Effector memory CD8-positive, alpha-beta T cell (primary cell): Measurements from ENCODE around the gene RPRD2.
A peak's percentile ranks its signal among the peaks of the same experiment; 100 is the strongest.
"Not testable (repeated sequence)": the region's sequence is repeated elsewhere in the genome, so short reads cannot be mapped to it uniquely, and the experiment has no call there.

Experiments
- ATAC-seq: fragments of 150-1000 bp; cut with Tn5 transposase; replicated peaks from 2 replicates; pipeline ENCODE4 v1.10.0; 2021; ENCODE audit warnings: mild to moderate bottlenecking, moderate library complexity
- DNase-seq, 3 experiments: peaks; one replicate each; pipeline ENCODE4 v3.0.0; 2021
- H3K27ac Mint-ChIP-seq, 2 donors: one replicate each; pipeline ENCODE4 v1.8.0; 2022; ENCODE audit warnings: mild to moderate bottlenecking in 2 of 2, mixed read lengths in 2 of 2, moderate library complexity in 2 of 2
- H3K27me3 Mint-ChIP-seq, 2 donors: one replicate each; pipeline ENCODE4 v1.8.0; 2022; ENCODE audit warnings: mixed read lengths in 2 of 2
- H3K36me3 Mint-ChIP-seq: one replicate; pipeline ENCODE4 v1.8.0; 2022; ENCODE audit warnings: mild to moderate bottlenecking, moderate library complexity, mixed read lengths; ENCODE audit not compliant: insufficient read depth
- H3K4me1 Mint-ChIP-seq, 2 donors: one replicate each; pipeline ENCODE4 v1.8.0; 2022; ENCODE audit warnings: low read depth in 2 of 2, mixed read lengths in 2 of 2
- H3K4me3 Mint-ChIP-seq, 2 donors: one replicate each; pipeline ENCODE4 v1.8.0; 2022; ENCODE audit warnings: mild to moderate bottlenecking in 2 of 2, mixed read lengths in 2 of 2, moderate library complexity in 2 of 2
- H3K9me3 Mint-ChIP-seq, 2 donors: one replicate each; pipeline ENCODE4 v1.8.0; 2022; ENCODE audit warnings: mixed read lengths in 2 of 2

The RPRD2 gene

DNA sequence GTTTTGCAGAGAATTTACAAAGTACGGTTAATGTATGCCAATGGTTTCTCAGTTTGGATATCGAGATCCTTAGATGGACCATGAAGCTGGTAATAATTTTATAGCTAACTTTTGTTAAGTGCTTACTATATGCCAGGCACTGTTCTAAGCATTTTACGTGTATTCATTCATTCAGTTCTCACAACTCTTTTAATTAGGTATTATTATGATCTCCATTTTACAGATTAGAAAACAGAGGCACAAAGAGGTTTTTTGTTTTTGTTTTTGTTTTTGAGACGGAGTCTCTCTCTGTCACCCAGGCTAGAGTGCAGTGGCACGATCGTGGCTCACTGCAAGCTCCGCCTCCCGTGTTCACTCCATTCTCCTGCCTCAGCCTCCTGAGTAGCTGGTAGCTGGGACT, 7.2 kb downstream of the RPRD2 start:
- Mint-ChIP-seq H3K27ac (peak overlapping the region in 1 of 2 donors; percentile 47), H3K4me3 (peak overlapping the region in 1 of 2 donors; percentile 37)

DNA sequence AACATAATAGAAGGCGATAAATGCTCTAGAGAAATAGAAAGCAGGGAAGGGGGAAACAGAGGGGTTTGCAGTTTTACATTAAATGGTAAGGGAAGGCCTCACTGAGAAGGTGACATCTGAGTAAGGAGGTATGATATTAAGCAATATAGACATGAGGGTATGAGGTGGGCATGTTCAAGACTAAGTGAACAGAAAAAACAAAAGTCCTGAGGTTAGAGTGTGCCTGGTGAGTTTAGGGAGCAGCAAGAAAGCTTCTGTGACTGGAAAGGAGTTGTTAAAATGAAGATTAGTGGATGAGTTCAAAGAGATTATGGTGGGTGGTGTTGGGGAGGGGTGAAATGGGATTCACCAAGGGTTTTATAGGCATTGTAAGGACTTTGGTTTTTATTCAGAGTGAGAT, 8.6 kb downstream of the RPRD2 start:
- ATAC-seq (no peak), DNase-seq (no peak)
- H3K4me3 Mint-ChIP-seq = peak overlapping the region in 1 of 2 donors; percentile 35
- H3K27me3 Mint-ChIP-seq = no peaks in the 10 kb centered on the region
- H3K36me3 Mint-ChIP-seq = peaks cover 22% of the 10 kb centered on the region
- peaks cover 43 to 74% of the 10 kb centered on the region in 2 donors for H3K4me1 Mint-ChIP-seq
- peak overlapping the region in 1 of 2 donors; percentile 47 for H3K27ac Mint-ChIP-seq
- no peaks in the 10 kb centered on the region for H3K9me3 Mint-ChIP-seq

More for the DNA sequence above, 7.2 kb downstream of the RPRD2 start:
- peaks cover 44 to 74% of the 10 kb centered on the region in 2 donors for H3K4me1 Mint-ChIP-seq
- H3K36me3 Mint-ChIP-seq = peaks cover 24% of the 10 kb centered on the region
- DNase-seq (no peak), ATAC-seq (no peak)
- H3K27me3 Mint-ChIP-seq = no peaks in the 10 kb centered on the region
- no peaks in the 10 kb centered on the region for H3K9me3 Mint-ChIP-seq

DNA sequence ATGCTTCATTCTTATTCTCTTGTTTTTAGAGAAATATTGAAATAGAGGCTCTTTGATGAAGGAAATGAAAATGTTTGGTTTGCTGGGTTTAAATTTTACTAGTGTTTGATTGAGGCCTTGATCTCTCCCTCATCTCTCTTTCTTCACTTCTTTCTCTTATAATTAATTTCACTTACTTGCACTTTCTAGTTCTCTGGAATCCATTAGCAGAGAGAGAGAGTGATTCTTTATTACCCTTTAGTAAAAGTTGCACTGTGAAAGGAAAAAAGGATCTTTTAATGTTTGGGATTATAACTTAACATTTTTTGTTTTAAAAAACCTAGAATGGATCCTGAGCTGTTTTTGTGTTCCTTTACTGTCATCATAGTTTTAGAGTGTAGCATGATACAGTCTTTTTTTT, 12.2 kb downstream of the RPRD2 start:
- Mint-ChIP-seq H3K4me1 (peaks cover 39 to 66% of the 10 kb centered on the region in 2 donors), H3K9me3 (no peaks in the 10 kb centered on the region), H3K27ac (peak overlapping the region; percentile 42 to 83), H3K4me3 (no peak overlapping the region), H3K36me3 (peaks cover 16% of the 10 kb centered on the region), H3K27me3 (no peaks in the 10 kb centered on the region)
- DNase-seq = no peak
- no peak for ATAC-seq

DNA sequence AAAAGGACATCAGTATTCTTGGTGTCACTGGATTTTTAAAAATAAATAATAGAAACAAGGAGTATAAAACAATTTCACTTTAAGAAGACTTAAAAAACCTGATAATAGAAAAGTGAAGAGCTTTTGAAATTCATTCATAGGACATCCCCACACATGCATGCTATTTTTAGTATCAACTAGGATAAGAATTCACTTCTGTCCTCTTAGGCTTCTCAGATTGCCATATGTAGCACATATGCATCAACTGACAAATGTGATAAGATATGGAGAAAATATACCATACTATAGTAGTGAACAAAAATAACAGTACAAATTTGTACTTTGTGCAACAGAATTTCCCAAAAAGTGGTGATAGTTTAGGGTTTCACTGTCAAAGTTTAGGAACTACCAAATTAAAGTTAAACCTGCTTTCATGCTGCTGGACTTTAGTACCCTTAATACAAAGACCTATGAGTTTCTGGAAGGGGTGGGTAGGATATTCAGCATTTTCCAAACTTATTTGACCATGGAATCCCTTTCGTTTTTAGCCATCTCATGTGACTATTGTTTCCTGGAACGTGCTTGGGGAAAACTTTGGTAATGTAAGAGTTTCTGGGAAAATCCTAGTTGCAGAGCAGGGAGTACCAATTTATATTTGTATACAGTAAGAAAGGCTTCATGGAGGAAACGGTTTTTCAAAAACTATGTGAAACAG, 19.8 kb downstream of the RPRD2 start:
- Mint-ChIP-seq H3K27ac (peak overlapping the region in 1 of 2 donors; percentile 3), H3K4me1 (peaks cover 26 to 47% of the 10 kb centered on the region in 2 donors), H3K36me3 (peaks cover 11% of the 10 kb centered on the region), H3K9me3 (no peaks in the 10 kb centered on the region), H3K4me3 (no peak overlapping the region), H3K27me3 (no peaks in the 10 kb centered on the region)
- no peak for ATAC-seq
- DNase-seq = no peak

DNA sequence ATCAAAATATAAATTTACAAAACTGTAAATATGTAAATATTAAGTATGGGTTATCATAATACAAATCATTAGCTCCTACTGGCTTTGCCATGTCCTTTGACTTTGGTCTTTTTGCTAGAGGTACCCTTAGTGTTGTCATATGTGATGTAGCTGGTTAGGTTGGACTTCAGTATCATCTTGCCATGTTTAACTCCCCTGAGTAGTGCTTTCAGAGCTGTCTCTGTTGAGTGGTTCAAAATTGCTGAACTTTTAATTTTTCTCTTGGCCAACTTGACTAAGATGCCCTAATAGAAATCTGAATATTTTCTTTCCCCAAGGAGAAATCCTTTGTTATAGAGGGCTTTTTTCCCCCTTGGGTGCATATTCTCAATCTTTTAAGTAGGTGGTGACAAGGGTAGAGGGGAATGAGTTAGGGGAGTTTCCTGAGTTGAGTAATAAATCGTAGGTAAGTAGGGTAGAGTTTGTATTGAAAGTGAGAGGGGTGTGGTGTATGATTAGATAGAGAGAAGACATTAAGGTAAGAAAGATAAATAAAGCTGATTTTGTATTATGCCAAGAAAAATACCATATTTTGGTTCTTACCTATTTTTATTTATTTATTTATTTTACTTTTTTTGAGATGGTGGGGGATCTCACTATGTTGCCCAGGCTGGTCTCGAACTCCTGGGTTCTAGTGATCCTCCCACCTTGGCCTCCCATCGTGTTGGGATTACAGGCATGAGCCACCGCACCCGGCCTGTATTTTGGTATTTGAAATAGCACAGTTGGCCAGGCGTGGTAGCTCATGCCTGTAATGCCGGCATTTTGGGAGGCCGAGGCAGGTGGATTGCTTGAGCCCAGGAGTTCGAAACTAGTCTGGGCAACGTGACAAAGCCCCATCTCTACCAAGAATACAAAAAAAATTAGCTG, 21.8 kb downstream of the RPRD2 start:
- Mint-ChIP-seq H3K4me3 (peak overlapping the region in 1 of 2 donors; percentile 2), H3K4me1 (peaks cover 36 to 55% of the 10 kb centered on the region in 2 donors), H3K9me3 (no peaks in the 10 kb centered on the region), H3K27ac (no peak overlapping the region), H3K36me3 (peaks cover 11% of the 10 kb centered on the region), H3K27me3 (no peaks in the 10 kb centered on the region)
- ATAC-seq (no peak), DNase-seq (no peak)

DNA sequence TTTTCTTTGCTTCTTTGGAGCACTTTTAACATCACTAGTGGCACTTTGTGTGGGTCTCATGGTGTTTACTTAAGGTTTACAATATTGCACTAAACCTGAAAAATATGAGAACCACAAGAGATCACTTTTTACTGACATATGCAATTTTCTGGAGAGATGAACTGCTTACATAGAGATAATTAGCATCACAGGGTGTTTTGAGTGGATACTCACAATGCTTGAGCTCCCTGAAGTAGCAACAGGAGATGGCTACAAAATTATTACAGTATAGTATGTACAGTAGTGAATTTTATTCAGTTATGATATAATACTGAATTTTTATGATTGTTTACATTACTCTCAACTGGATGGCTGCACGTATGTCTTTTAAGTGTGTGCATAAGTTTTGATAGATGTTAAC, 22.6 kb downstream of the RPRD2 start:
- Mint-ChIP-seq H3K36me3 (peaks cover 9% of the 10 kb centered on the region), H3K27me3 (no peaks in the 10 kb centered on the region), H3K27ac (no peak overlapping the region), H3K4me1 (peaks cover 33 to 51% of the 10 kb centered on the region in 2 donors), H3K9me3 (no peaks in the 10 kb centered on the region), H3K4me3 (no peak overlapping the region)
- no peak for DNase-seq
- no peak for ATAC-seq

DNA sequence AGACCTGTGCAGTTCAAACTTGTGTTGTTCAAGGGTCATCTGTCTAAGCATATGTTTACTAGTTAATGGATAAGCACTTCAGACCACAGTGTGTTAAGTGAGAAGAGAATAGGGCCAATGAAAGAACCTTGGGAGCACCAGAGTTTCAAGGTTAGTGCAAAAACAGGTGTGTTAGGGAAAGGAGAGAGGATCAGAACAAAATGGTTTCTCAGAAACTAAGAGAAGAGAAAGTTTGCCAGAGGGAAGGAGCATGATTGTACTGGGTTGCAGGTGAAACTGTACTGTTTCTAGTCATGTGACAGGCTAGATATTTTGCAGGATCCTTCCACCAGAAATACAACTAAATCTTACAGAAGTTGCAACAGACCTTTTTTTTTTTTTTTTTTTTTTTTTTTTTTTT, 23.3 kb downstream of the RPRD2 start:
- Mint-ChIP-seq H3K4me3 (no peak overlapping the region), H3K27ac (peak overlapping the region; percentile 4 to 26), H3K27me3 (no peaks in the 10 kb centered on the region), H3K36me3 (peaks cover 9% of the 10 kb centered on the region), H3K4me1 (peaks cover 33 to 49% of the 10 kb centered on the region in 2 donors), H3K9me3 (no peaks in the 10 kb centered on the region)
- DNase-seq (no peak), ATAC-seq (no peak)

DNA sequence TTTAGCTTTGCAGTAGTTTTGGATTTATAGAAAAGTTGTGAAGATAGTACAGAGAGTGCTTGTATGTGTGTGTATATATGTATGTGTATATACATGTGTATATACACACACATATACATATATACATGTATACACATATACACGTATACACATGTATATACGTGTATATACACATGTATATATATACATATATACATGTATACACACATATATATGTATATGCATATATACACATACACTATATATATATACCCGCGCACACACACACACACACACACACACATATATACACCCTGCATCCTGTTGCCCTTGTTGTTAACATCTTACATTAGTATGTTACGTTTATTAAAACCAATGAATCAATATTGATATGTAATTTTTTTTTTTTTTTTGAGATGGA, 24.3 kb downstream of the RPRD2 start:
- peak overlapping the region in 1 of 2 donors; percentile 77 for H3K27ac Mint-ChIP-seq
- no peaks in the 10 kb centered on the region for H3K27me3 Mint-ChIP-seq
- H3K36me3 Mint-ChIP-seq = peaks cover 11% of the 10 kb centered on the region
- ATAC-seq (no peak), DNase-seq (no peak)
- H3K4me1 Mint-ChIP-seq = peaks cover 40 to 59% of the 10 kb centered on the region in 2 donors
- no peaks in the 10 kb centered on the region for H3K9me3 Mint-ChIP-seq
- no peak overlapping the region for H3K4me3 Mint-ChIP-seq

DNA sequence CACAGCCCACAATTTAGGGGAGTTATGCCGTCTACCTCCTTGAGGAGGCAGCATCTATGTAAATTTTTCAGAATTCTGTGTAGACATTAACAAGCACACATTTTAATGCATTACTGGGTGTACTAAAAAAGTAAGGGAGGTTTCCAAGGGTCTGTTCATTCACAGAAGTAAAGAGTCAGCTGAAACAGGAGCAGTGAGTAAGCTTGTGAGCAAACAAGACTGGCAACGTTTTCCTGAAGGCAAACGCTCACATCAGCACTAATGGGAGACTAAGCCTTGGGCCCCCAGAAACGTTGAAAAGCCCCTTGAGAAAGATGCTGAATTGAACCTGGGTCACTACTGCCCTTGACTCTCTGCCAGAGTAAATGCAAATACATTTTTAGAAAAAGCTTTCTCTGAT, 25.7 kb downstream of the RPRD2 start:
- peak overlapping the region; percentile 77 to 84 for H3K27ac Mint-ChIP-seq
- peaks cover 36 to 61% of the 10 kb centered on the region in 2 donors for H3K4me1 Mint-ChIP-seq

DNA sequence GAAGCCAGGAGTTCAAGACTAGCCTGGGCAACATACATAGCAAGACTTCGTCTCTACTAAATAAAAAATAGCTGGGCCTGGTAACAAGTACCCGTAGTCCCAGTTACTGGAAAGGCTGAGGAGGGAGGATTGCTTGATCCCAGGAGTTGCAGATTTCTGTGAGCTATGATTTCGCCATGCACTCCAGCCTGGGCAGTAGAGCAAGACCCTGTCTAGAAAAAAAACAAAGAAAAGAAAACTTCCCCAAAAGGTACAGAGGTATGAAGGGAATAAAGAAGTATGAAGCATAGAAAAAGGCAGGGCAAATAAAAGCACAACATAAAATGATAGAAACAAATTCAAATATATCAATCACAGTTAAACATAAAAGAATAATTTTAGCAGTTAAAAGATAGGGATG, 28.7 kb downstream of the RPRD2 start:
- Mint-ChIP-seq H3K36me3 (peaks cover 13% of the 10 kb centered on the region), H3K9me3 (peaks cover 0 to 2% of the 10 kb centered on the region in 2 donors), H3K4me3 (no peak overlapping the region), H3K4me1 (peaks cover 39 to 65% of the 10 kb centered on the region in 2 donors), H3K27ac (peak overlapping the region in 1 of 2 donors; percentile 30), H3K27me3 (no peaks in the 10 kb centered on the region)
- ATAC-seq (no peak), DNase-seq (no peak)

More for the DNA sequence above, 25.7 kb downstream of the RPRD2 start:
- ATAC-seq (no peak), DNase-seq (no peak)
- no peaks in the 10 kb centered on the region for H3K9me3 Mint-ChIP-seq
- H3K4me3 Mint-ChIP-seq = no peak overlapping the region
- peaks cover 13% of the 10 kb centered on the region for H3K36me3 Mint-ChIP-seq
- no peaks in the 10 kb centered on the region for H3K27me3 Mint-ChIP-seq

DNA sequence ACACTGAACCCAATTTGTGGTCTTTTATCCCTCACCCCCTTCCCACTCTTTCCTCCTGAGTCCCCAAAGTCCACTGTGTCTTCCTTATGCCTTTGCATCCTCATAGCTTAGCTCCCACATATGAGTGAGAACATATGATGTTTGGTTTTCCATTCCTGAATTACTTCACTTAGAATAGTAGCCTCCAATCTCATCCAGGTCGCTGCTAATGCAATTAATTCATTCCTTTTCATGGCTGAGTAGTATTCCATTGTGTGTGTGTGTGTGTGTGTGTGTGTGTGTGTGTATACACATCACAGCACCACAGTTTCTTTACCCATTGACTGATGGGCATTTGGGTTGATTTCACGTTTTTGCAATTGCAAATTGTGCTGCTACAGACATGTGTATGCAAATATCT, 31.2 kb downstream of the RPRD2 start:
- DNase-seq, H3K27me3 Mint-ChIP-seq, H3K4me3 Mint-ChIP-seq, H3K9me3 Mint-ChIP-seq, ATAC-seq, H3K27ac Mint-ChIP-seq, H3K36me3 Mint-ChIP-seq: not testable (repeated sequence)
- H3K4me1 Mint-ChIP-seq = peaks cover 32 to 64% of the 10 kb centered on the region in 2 donors

DNA sequence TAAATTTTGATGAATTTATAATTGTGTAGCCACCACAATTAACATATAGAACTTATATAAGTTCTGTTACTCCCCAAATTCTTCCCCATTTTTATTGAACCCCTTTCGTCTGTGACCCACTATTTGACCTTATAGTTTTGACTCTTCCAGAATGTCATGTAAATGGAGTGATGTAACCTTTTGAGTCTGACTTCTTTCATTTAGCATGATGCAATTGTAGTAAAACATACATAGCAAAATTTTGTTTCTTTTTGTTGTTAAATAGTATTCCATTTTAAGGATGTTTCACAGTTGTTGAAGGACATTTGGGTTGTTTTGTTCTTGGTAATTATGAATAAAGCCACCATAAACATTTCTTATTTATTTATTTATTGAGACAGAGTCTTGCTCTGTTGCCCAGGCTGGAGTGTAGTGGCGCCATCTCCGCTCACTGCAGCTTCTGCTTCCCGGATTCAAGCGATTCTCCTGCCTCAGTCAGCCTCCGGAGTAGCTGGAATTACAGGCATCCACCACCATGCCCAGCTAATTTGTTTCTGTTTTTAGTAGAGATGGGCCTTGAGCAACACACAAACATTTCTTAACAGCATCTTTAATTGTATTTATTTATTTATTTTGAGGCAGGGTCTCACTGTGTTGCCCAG, 33.6 kb downstream of the RPRD2 start:
- peaks cover 4% of the 10 kb centered on the region for H3K36me3 Mint-ChIP-seq
- H3K9me3 Mint-ChIP-seq = peaks cover 0 to 2% of the 10 kb centered on the region in 2 donors
- DNase-seq (no peak), ATAC-seq (no peak)
- H3K4me1 Mint-ChIP-seq = peaks cover 25 to 58% of the 10 kb centered on the region in 2 donors
- peak overlapping the region in 1 of 2 donors; percentile 8 for H3K27ac Mint-ChIP-seq
- H3K27me3 Mint-ChIP-seq = no peaks in the 10 kb centered on the region
- no peak overlapping the region for H3K4me3 Mint-ChIP-seq

DNA sequence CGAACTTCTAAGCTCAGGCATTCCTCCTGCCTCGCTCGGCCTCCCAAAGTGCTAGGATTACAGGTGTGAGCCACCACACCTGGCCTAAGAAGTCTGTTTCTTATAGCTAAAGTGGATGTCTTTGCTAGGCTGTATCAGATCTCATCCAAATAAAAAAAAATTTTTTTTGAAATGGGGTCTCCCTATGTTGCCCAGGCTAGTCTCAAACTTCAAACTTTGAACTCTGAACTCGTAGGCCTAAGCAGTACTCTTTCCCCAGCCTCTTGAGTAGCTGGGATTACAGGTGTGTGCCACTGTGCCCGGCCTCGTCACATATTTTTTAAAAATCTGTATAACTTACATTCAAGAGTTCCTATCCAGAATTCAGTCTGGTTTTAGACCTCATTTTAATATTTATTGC, 40.5 kb downstream of the RPRD2 start:
- Mint-ChIP-seq H3K4me1 (peaks cover 16 to 68% of the 10 kb centered on the region in 2 donors), H3K36me3 (peaks cover 2% of the 10 kb centered on the region), H3K4me3 (peak overlapping the region in 1 of 2 donors; percentile 8), H3K9me3 (no peaks in the 10 kb centered on the region), H3K27ac (no peak overlapping the region), H3K27me3 (no peaks in the 10 kb centered on the region)
- no peak for DNase-seq
- ATAC-seq = no peak
